ENCODE data around the gene ATXN7. TPM values are rescaled to one million over a fixed set of nuclear protein-coding genes. Genes with fewer than 3 reads are reported as not detected.
A peak's percentile ranks its signal among the peaks of the same experiment; 100 is the strongest.

ATXN7 gene
- total RNA-seq, 1 experiment from 2014 or later = 4.8 TPM

- DNase-seq (ENCODE audit: low read depth) = no peak
Observed at GRCh38 chr3:63981980-63982379, 118.3 kb downstream of the ATXN7 start.

GRCh38 chr3:63984391-63984790, 120.7 kb downstream of the ATXN7 start:
- no peak for DNase-seq (ENCODE audit: low read depth)

DNA sequence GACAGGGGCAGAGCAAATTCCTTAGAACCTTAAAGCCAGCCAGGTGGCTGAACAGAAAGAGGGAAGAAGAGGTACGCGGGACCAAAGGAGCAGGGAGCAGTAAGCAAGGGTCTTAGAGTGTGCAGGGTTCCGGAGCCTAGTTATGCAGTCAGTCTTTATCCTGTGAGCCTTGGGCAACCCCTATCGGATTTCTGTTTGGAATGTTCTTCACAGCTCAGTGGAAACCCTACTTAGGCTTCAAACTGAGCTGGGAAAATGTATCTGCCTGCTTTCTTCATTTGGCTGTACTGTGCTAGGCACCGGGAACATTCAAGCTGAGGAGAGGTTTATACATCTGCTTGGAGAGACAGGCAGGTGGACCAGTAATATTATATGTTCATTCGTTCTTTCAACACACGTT, 122.5 kb downstream of the ATXN7 start:
- DNase-seq (ENCODE audit: low read depth) = no peak

DNA sequence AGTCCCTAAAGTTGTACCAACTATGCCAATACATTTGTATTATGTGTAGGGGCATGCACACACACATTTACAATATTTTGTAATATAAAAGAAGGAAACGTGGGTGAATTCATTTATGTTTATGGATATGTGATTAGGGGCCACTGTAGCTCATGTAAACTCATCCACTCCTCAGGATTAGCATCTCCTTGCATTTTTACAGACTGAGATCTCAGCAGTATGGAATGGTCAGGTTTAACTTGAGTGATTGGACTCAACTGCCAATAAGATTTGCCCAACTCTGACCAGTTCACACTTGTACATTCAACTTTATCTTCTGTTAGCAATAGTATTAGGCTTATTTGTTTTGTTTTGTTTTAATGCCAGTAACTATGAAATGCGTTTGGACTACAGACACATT, 123.2 kb downstream of the ATXN7 start:
- no peak for DNase-seq (ENCODE audit: low read depth)

DNA sequence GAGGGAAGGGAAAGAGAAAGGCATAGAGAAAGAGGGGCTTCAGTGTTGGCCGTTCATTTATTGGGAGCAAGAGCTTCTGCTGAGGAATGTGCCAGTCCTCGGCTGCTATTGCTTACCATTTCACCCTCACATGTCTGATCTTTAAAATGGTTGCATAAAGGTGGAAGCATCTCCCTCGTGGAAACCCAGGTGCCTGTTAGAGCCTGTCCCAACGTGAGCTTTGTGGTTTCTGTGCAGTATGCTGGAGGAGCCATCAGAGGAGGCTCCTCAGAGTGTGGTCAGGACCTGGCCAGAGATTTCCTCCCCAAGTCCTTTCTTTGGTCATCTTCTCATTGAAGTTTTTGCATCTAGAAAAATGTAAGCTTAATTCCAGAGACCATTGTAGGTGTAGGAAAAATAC, 125.3 kb downstream of the ATXN7 start:
- no peak for DNase-seq (ENCODE audit: low read depth)

DNA sequence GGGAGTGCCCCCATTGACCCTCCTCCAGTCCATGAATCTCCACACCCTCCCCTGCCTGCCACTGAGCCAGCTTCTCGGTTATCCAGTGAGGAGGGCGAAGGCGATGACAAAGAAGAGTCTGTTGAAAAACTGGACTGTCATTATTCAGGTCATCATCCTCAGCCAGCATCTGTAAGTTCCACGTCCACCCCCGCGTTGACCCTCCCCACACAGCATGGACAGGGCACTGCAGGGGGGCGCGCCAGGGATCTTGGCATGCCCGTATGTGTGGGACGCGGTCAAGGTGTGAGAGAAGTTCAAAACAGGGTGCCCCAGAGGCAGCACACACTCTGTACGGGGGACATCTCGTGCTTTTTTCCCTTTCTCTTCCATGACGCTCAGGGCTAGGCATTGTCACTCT, 126.5 kb downstream of the ATXN7 start:
- no peak for DNase-seq (ENCODE audit: low read depth)

DNA sequence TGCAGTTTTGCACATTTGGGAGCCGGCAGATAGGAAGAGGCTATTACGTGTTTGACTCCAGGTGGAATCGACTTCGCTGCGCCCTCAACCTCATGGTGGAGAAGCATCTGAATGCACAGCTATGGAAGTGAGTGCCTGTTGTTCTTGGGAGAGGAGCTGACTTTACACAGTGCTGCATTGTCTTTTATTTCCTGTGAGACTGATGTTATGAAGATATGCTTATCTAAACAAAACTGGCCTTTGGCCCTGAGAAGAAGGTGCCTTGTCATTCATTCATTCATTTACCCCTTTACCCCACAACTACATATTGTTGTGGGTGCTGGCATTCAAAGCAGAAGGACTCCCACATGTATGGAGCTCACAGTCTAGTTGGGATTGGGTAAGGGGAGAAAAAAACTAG, 127.1 kb downstream of the ATXN7 start:
- DNase-seq (ENCODE audit: low read depth) = no peak

- DNase-seq (ENCODE audit: low read depth) = no peak
Observed at GRCh38 chr3:63991666-63992065, 128.0 kb downstream of the ATXN7 start.

DNA sequence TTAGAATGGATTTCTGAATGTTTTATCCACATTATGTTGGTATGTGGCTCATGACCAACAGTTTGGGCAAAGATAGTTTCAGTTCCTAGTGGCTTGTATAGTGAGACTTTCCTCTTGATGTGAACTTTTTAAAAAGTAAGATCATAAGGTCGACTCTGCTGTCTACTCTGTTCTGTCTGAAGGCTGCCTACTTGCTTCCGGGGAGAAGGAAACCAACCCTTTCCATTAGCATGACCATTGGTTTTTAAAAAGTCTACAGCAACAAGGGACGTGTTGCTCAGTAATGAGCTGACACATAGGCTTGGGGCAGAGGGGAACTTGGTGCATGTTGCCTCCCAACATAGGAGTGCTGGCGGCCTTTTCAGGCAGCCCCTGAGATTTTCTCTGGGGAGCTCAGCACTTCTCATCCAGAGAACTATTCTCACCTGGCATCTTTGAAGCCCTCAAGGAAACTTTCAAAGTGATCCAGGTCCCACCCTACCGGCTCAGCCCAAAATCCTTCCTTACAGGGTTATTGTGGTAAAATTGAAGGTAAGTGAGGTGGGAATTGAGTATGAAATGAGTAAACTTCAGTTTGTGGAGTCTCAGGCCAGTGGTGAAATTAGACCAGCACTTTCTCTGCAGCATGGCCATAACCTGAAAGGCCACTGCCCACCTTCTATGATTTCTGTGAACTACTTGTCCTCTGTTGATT, 129.0 kb downstream of the ATXN7 start:
- no peak for DNase-seq (ENCODE audit: low read depth)

- DNase-seq (ENCODE audit: low read depth) = peak; percentile 57
Observed at GRCh38 chr3:63993653-63994079, 130.0 kb downstream of the ATXN7 start.

GRCh38 chr3:63995086-63995485, 131.4 kb downstream of the ATXN7 start:
- no peak for DNase-seq (ENCODE audit: low read depth)

- DNase-seq (ENCODE audit: low read depth) = no peak
Observed at GRCh38 chr3:63998852-63999754, 135.4 kb downstream of the ATXN7 start.

DNA sequence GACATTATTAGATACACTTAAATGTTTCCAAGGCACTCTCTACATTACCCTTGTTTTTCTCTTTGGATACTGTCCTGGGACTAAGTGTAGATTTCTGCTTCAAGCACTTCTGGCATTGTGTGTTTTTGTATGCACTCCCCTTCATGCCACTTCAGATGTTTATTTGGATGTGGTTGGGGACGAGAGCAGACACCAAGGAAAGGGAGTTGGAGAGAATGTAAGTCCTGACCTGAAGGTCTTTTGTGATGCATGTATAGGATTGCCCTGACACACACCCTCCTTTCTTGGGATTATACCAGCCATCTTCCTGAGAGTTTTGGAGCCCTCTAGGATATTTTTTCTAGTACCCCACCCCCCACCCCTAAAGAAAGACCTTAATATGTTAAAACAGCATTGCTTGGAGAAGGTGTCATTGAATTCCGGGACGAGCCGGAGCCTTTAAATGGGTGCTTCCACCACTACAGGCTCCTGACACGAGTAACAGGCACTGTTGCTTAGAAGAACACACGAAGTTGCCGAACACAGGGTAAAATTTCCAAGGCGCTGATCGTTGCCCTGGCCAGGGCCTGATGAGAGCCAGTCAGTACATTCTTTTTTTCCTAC, 136.9 kb downstream of the ATXN7 start:
- no peak for DNase-seq (ENCODE audit: low read depth)

GRCh38 chr3:64002233-64002632, 138.6 kb downstream of the ATXN7 start:
- no peak for DNase-seq (ENCODE audit: low read depth)

- no peak for DNase-seq (ENCODE audit: low read depth)
Observed at GRCh38 chr3:64003589-64003988, 139.9 kb downstream of the ATXN7 start.

DNA sequence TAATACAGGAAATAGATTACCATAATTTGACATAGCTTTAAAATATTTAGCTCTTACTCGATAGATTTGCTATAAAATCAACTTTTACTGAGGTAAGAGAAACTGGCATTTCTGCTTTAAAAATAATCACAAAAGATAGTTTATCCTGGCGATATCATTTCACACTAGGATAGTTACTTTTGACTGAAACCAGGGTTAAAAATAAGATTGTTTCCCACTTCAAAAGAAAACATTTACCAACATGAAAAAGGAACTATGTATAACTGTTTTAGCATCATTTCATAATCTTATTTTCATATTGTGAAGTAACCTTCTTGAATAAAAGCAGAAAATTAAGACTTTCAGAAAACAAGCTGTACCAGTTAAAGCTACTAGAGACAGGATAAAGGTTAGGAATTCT, 144.3 kb downstream of the ATXN7 start:
- DNase-seq (ENCODE audit: low read depth) = no peak

GRCh38 chr3:64008487-64009351, 145.1 kb downstream of the ATXN7 start:
- DNase-seq (ENCODE audit: low read depth) = no peak

GRCh38 chr3:64009528-64009927, 145.9 kb downstream of the ATXN7 start:
- no peak for DNase-seq (ENCODE audit: low read depth)

DNA sequence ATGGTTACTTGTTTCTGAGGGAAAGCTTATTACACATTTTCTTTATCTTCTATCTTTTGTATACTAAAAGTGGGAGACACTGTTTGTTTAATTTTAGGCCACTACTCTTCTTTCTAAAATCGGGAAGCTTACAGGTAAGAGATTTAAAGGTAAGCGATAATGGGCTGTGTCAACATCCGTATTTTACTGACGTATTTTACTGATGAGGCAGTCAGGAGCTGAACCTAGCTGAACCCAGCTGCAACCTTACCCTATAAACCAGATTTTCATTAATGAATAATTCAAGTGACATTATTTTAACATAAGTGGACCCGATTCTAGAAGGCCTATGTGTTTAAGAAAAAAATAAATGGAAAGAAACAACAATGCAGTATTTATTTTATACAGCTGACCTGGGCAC, 146.5 kb downstream of the ATXN7 start:
- DNase-seq (ENCODE audit: low read depth) = no peak

GRCh38 chr3:64011685-64012084, 148.0 kb downstream of the ATXN7 start:
- peak; percentile 58 for DNase-seq (ENCODE audit: low read depth)

GRCh38 chr3:64016941-64017620, 153.4 kb downstream of the ATXN7 start:
- no peak for DNase-seq (ENCODE audit: low read depth)
